SK-N-SH (cell line): ENCODE data around the gene EVC2. TPM values are rescaled to one million over a fixed set of nuclear protein-coding genes. Genes with fewer than 3 reads are reported as not detected.

Source experiments
- CTCF ChIA-PET: fragments of 300-600, 350-600 bp; formaldehyde crosslinking; extraction: SDS; loops from one replicate; lab custom pipeline; 2021; lab: Yijun Ruan, JAX
- POLR2A ChIA-PET: fragments of 350-600 bp; sonication (Branson Sonifier 250); formaldehyde crosslinking; extraction: SDS; loops from one replicate; lab custom pipeline; 2020; ENCODE audit warnings: antibody characterized with exemption, inconsistent platforms; lab: Yijun Ruan, JAX
- DNase-seq: peaks from one replicate; pipeline ENCODE4 v3.0.0; 2012
- H2AFZ ChIP-seq: fragments of 200-600 bp; sonication (generic); 2 replicates; pipeline ENCODE4 v1.8.1; 2016; ENCODE audit warnings: antibody characterized with exemption, mild to moderate bottlenecking, low read depth
- H3F3A ChIP-seq: fragments of 200-600 bp; sonication (generic); replicated peaks from 2 replicates; pipeline ENCODE3; 2016; ENCODE audit warnings: antibody characterized with exemption, mild to moderate bottlenecking; ENCODE audit not compliant: insufficient read depth
- H3K27ac ChIP-seq, 2 experiments: fragments of 200-500 bp in 1 of 2; fragments of 200-600 bp in 1 of 2; sonication (Bioruptor generic) in 1 of 2; sonication (generic), shearing (Covaris generic) in 1 of 2; 2 replicates each; pipeline versions ENCODE4 v1.5.1 to v1.6.1; 2014 to 2016; ENCODE audit warnings: low read depth in 2 of 2, inconsistent platforms in 1 of 2, low read length in 1 of 2, mild to moderate bottlenecking in 1 of 2, mixed read lengths in 1 of 2
- H3K27me3 ChIP-seq: fragments of 200-600 bp; sonication (generic), shearing (Covaris generic); 2 replicates; pipeline ENCODE4 v1.6.1; 2016; ENCODE audit warnings: mixed run types; ENCODE audit not compliant: insufficient read depth
- H3K36me3 ChIP-seq, 2 experiments: fragments of 200-500 bp in 1 of 2; fragments of 200-600 bp in 1 of 2; sonication (Bioruptor generic) in 1 of 2; sonication (generic) in 1 of 2; replicated peaks in 1 of 2; 2 replicates each; pipeline versions ENCODE3 to v1.5.1; 2014 to 2016; ENCODE audit warnings: low read length in 1 of 2, mild to moderate bottlenecking in 1 of 2; ENCODE audit not compliant: insufficient read depth in 2 of 2, control insufficient read depth in 1 of 2
- H3K4me1 ChIP-seq, 2 experiments: fragments of 200-500 bp in 1 of 2; fragments of 200-600 bp in 1 of 2; sonication (Bioruptor generic) in 1 of 2; sonication (generic), shearing (Covaris generic) in 1 of 2; 2 replicates each; pipeline versions ENCODE4 v1.5.1 to v1.6.1; 2014 to 2016; ENCODE audit warnings: low read depth in 1 of 2, low read length in 1 of 2, mixed run types in 1 of 2; ENCODE audit not compliant: insufficient read depth in 2 of 2, control insufficient read depth in 1 of 2
- H3K4me2 ChIP-seq: fragments of 200-600 bp; sonication (generic), shearing (Covaris generic); 2 replicates; pipeline ENCODE4 v1.6.1; 2017; ENCODE audit warnings: mixed run types
- H3K4me3 ChIP-seq, 2 experiments: fragments of 200-500 bp in 1 of 2; fragments of 200-600 bp in 1 of 2; sonication (Bioruptor generic) in 1 of 2; sonication (generic), shearing (Covaris generic) in 1 of 2; 2 replicates each; pipeline versions ENCODE4 v1.5.1 to v1.8.1; 2014 to 2016; ENCODE audit warnings: low read depth in 2 of 2, inconsistent platforms in 1 of 2, low read length in 1 of 2, mild to moderate bottlenecking in 1 of 2, mixed read lengths in 1 of 2, moderate library complexity in 1 of 2
- H3K79me2 ChIP-seq: fragments of 200-600 bp; sonication (generic); 2 replicates; pipeline ENCODE4 v1.8.1; 2017; ENCODE audit warnings: mild to moderate bottlenecking; ENCODE audit not compliant: insufficient read depth
- H3K9ac ChIP-seq: fragments of 200-600 bp; sonication (generic); 2 replicates; pipeline ENCODE4 v1.6.1; 2017; ENCODE audit warnings: mixed run types
- H3K9me2 ChIP-seq: fragments of 200-600 bp; sonication (generic); 2 replicates; pipeline ENCODE4 v1.6.1; 2017; ENCODE audit warnings: mixed run types
- H3K9me3 ChIP-seq: fragments of 200-600 bp; sonication (generic); 2 replicates; pipeline ENCODE4 v1.6.1; 2017; ENCODE audit warnings: mixed run types, mild to moderate bottlenecking, moderate library complexity
- H4K20me1 ChIP-seq: fragments of 200-600 bp; sonication (generic); 2 replicates; pipeline ENCODE4 v1.6.1; 2017; ENCODE audit warnings: mild to moderate bottlenecking, mixed run types; ENCODE audit not compliant: insufficient read depth
- CHD2 ChIP-seq: fragments of 150-350 bp; IDR thresholded peaks from 2 replicates; pipeline ENCODE4 v1.6.1; 2018; ENCODE audit warnings: low read length; ENCODE audit not compliant: partially characterized antibody
- CTCF ChIP-seq: fragments of 200-600 bp; sonication (generic); IDR thresholded peaks from 2 replicates; pipeline ENCODE4 v1.6.1; 2017; ENCODE audit warnings: antibody characterized with exemption, mild to moderate bottlenecking, moderate library complexity
- FOSL2 ChIP-seq: IDR thresholded peaks from 2 replicates; pipeline ENCODE4 v1.4.0; 2012; ENCODE audit warnings: low read depth, mild to moderate bottlenecking, moderate library complexity, borderline replicate concordance
- FOXJ3 ChIP-seq: sonication (generic); formaldehyde crosslinking; IDR thresholded peaks from 2 replicates; pipeline ENCODE4 v1.5.1; 2020; ENCODE audit warnings: mild to moderate bottlenecking, missing genetic modification reagents
- FOXM1 ChIP-seq: IDR thresholded peaks from 2 replicates; pipeline ENCODE4 v1.4.0; 2012; ENCODE audit warnings: low read depth, mild to moderate bottlenecking
- GATA2 ChIP-seq: sonication (generic); formaldehyde crosslinking; IDR thresholded peaks from 2 replicates; pipeline ENCODE4 v1.5.0; 2020; ENCODE audit warnings: mild to moderate bottlenecking, missing genetic modification reagents
- JUND ChIP-seq: IDR thresholded peaks from 2 replicates; pipeline ENCODE4 v1.4.0; 2012
- NFIC ChIP-seq: IDR thresholded peaks from 2 replicates; pipeline ENCODE4 v1.4.0; 2012; ENCODE audit warnings: borderline replicate concordance
- NRF1 ChIP-seq: IDR thresholded peaks from 2 replicates; pipeline ENCODE4 v1.6.1; 2012; ENCODE audit warnings: low read depth, mild to moderate bottlenecking, low read length
- PBX3 ChIP-seq: IDR thresholded peaks from 2 replicates; pipeline ENCODE4; 2012
- RAD21 ChIP-seq: IDR thresholded peaks from 2 replicates; pipeline ENCODE4 v1.6.1; 2012; ENCODE audit warnings: mild to moderate bottlenecking, low read length
- RCOR1 ChIP-seq: fragments of 150-350 bp; IDR thresholded peaks from 2 replicates; pipeline ENCODE4 v1.6.1; 2017; ENCODE audit warnings: antibody characterized with exemption, low read length
- RFX5 ChIP-seq: IDR thresholded peaks from 2 replicates; pipeline ENCODE4 v1.6.1; 2012; ENCODE audit warnings: mild to moderate bottlenecking, improper control_type of control experiment, low read length
- SIN3A ChIP-seq: IDR thresholded peaks from 2 replicates; pipeline ENCODE4 v1.6.1; 2012; ENCODE audit warnings: low read depth, mild to moderate bottlenecking, low read length, moderate library complexity, borderline replicate concordance
- SMC3 ChIP-seq: IDR thresholded peaks from 2 replicates; pipeline ENCODE4 v1.6.1; 2012; ENCODE audit warnings: low read depth, low read length, improper control_type of control experiment
- TCF12 ChIP-seq: IDR thresholded peaks from 2 replicates; pipeline ENCODE4 v1.4.0; 2012
- TEAD4 ChIP-seq: IDR thresholded peaks from 2 replicates; pipeline ENCODE4 v1.4.0; 2012; ENCODE audit warnings: mild to moderate bottlenecking, borderline replicate concordance; ENCODE audit not compliant: insufficient read depth
- USF1 ChIP-seq: IDR thresholded peaks from 2 replicates; pipeline ENCODE4 v1.4.0; 2012; ENCODE audit warnings: low read depth, borderline replicate concordance
- WGBS: methylation state at CpG from one replicate; pipeline ENCODE4 v1.1.6; 2017; ENCODE audit warnings: low lambda C conversion rate; 5-methylcytosine and 5-hydroxymethylcytosine counted together
- polyA plus RNA-seq, 3 experiments: library from polyadenylated mRNA; depleted of rRNA; stranded (reverse); fragments of >200 nt; gene quantifications; 2 replicates each; pipeline ENCODE4 v1.2.3, GENCODE V29; 2012

Gene EVC2
- polyA plus RNA-seq, 1 of the 3 experiments (the other 2 are of a cell fraction), result not detected

GRCh38 chr4:5528031-5528436 is 180.3 kb downstream of the EVC2 start:
- Histone ChIP-seq H3K9me3 (no peaks in the 10 kb centered on the region), H3K79me2 (no peaks in the 10 kb centered on the region), H3F3A (no peaks in the 10 kb centered on the region), H3K9me2 (no peaks in the 10 kb centered on the region), H3K27me3 (no peaks in the 10 kb centered on the region), H3K9ac (no peak overlapping the region), H3K27ac (no peak overlapping the region), H3K4me1 (peaks cover 0 to 30% of the 10 kb centered on the region in 2 experiments; a peak in 1 of 4 replicates), H4K20me1 (no peaks in the 10 kb centered on the region), H2AFZ (no peak overlapping the region), H3K4me3 (no peak overlapping the region), H3K4me2 (no peak overlapping the region), H3K36me3 (no peaks in the 10 kb centered on the region)
- DNase-seq, result no peak
- TF ChIP-seq FOXM1, result no peak
- TF ChIP-seq FOXJ3 (CRISPR knock-in tag), result no peak
- no peak for TF ChIP-seq SIN3A
- TF ChIP-seq NFIC, result no peak
- no peak for TF ChIP-seq PBX3
- no peak for TF ChIP-seq RCOR1
- TF ChIP-seq FOSL2, result no peak
- no peak for TF ChIP-seq RFX5
- no peak for TF ChIP-seq CHD2
- TF ChIP-seq TEAD4, result no peak
- no peak for TF ChIP-seq SMC3
- no peak for TF ChIP-seq RAD21
- TF ChIP-seq GATA2 (CRISPR knock-in tag), result no peak
- TF ChIP-seq USF1, result no peak
- no peak for TF ChIP-seq JUND
- no peak for TF ChIP-seq TCF12
- no peak for TF ChIP-seq CTCF
- TF ChIP-seq NRF1, result no peak
- CTCF ChIA-PET, result no interaction called here
- POLR2A ChIA-PET, result no interaction called here
- 84% methylated on average over 4 of the region's 4 CpGs for WGBS
